DND-41 (cell line): Measurements from ENCODE around the gene CD4.

Experiments used
- EZH2 ChIP-seq: IDR thresholded peaks from 3 replicates; pipeline ENCODE4 v1.6.1; 2012; ENCODE audit warnings: borderline replicate concordance, low read depth, mild to moderate bottlenecking, moderate library complexity, low read length, inconsistent platforms; ENCODE audit not compliant: severe bottlenecking
- TF ChIP-seq, protein P1 (sequence below): IDR thresholded peaks from 2 replicates; pipeline ENCODE4 v1.5.1; 2012; ENCODE audit warnings: borderline replicate concordance, low read length, moderate library complexity, mild to moderate bottlenecking; ENCODE audit not compliant: poor library complexity, severe bottlenecking; ENCODE audit errors: extremely low read depth

DNA sequence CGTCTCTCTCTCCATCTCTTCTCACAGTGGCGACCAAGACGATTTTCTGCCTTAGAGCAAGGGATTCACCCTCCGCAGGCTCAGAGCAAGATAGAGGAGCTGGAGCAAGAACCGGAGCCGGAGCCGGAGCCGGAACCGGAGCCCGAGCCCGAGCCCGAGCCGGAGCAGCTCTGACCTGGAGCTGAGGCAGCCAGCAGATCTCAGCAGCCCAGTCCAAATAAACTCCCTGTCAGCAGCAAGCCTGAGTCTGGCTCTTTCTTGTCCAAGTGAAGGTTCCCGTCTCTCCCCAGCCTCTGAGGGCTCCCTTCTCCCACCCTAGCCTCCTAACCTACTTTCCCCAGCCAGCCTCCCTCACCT lies 11.1 kb upstream of the CD4 start:
- TF ChIP-seq, protein P1, sequence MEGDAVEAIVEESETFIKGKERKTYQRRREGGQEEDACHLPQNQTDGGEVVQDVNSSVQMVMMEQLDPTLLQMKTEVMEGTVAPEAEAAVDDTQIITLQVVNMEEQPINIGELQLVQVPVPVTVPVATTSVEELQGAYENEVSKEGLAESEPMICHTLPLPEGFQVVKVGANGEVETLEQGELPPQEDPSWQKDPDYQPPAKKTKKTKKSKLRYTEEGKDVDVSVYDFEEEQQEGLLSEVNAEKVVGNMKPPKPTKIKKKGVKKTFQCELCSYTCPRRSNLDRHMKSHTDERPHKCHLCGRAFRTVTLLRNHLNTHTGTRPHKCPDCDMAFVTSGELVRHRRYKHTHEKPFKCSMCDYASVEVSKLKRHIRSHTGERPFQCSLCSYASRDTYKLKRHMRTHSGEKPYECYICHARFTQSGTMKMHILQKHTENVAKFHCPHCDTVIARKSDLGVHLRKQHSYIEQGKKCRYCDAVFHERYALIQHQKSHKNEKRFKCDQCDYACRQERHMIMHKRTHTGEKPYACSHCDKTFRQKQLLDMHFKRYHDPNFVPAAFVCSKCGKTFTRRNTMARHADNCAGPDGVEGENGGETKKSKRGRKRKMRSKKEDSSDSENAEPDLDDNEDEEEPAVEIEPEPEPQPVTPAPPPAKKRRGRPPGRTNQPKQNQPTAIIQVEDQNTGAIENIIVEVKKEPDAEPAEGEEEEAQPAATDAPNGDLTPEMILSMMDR: no peak
- TF ChIP-seq EZH2: no peak
